Inflammatory macrophage (primary cell): ENCODE data around the gene ARL3.
A peak's percentile ranks its signal among the peaks of the same experiment; 100 is the strongest.
"Not testable (repeated sequence)": the region's sequence is repeated elsewhere in the genome, so short reads cannot be mapped to it uniquely, and the experiment has no call there.

Experiments used
- DNase-seq, 2 donors: peaks; one replicate each; pipeline ENCODE4 v3.0.0-alpha.2; 2020 to 2022

Gene ARL3

DNA sequence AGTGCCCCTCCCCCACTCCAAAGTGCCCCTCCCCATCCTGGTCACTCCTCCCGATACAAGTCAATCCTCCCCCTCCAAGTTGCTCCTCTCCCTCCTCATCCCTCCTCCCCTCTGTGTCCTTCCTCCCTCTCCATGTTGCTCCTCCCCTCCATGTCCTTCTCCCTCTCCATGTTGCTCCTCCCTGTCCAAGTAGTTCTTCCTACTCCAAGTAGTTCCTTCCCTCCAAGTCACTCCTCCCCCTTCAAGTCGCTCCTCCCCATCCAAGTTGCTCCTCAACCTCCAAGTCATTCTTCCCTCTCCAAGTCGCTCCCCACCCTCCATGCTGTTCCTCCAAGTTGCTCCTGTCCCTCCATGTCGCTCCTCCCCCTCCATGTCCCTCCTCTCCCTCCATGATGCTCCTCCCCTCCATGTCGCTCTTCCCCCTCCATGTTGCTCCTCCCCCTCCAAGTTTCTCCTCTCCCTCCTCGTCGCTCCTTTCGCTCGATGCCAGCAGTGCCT is 20.9 kb upstream of the ARL3 start:
- DNase-seq: no peak

DNA sequence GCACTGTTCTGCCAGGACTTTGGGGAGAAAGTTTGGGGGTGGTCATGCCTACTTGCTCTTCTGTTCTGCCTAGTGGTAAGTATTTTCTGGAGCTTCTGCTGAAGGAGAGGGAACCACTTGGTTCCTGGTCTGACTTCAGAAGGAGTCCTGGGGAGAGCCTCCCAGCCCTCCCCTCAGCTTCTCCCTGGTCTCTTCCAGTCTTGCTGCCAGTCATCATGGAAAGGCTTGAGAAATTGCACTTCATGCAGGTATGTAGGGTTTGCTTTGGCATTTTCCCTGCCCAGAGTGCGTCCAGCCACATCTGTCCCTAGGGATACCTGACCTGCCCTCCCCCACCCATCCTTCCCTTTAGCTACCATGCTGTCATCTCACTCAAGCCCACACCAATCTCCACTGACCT is 18.5 kb upstream of the ARL3 start:
- DNase-seq: no peak

DNA sequence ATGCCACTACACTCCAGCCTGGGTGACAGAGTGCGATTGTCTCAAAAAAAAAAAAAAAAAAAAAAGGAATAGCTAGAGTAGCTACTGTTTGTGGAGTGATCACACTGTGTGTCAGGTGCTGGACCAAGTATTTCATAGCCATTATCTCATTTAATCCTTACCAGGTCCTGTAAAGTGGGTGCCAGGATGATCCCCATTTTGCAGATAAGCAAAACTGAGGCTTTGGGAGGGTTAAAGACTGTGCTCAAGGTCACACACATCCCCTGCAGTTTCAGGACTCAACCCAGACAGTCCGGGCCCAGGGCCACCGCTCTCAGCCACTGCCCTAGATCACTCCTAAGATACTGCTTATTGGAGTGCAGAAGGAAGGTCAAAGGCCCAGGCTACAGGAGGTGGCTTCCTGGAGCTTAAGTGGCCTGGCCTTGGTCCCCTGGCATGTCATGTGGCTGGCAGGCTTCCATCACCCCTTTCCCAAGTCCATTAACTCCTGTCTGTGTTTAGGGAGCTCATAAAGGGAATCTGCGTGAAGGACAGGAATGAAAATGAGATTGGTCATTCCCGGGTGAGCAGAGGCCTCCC is 17.1 kb upstream of the ARL3 start:
- no peak for DNase-seq

DNA sequence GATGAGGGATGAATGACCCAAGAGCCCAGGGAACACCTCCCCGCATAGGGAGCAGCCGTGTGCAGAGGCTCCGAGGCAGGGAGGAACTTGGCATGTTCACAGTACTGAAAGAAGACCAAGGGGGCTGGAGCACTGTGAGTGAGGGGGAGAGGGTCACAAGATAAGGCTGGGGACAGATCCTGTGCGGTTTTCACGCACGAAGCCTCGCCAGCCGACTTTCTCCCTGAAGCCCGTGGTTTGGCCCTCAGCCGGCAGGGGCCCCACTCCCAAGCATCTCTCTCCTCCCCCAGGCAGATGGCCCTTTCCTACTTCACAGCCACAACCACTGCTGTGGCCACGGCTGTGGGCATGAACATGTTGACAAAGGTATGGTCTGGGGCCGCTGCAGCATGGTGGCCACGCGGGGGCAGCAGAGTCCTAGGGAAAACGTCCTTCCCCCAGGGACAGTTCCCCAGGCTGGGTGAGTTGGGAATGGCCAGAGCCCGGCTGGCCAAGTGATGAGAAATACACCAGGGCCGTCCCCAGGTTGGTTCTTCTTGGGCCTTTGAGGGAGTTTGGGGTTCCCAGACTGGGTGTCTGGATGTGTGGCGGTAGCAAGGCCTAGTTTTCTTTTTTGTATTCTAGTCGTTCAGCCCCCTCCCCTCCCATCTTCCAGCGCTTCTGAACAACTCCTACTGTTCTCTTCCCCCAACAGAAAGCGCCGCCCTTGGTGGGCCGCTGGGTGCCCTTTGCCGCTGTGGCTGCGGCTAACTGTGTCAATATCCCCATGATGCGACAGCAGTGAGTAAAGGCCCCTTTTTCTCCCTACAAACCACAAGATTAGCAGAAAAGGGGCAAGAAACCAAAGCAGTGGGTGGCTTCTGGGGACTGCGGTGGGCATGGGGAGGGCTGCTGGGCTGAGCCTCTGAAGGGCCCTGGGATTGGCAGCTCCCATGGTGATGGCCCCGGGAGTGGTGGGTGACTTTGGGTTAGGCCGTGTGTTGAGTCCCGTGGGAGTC is 15.1 kb upstream of the ARL3 start:
- DNase-seq: peak; percentile 75 to 84

GRCh38 chr10:102727037-102727818 is 13.0 kb upstream of the ARL3 start:
- peak; percentile 87 for DNase-seq

- DNase-seq: peak; percentile 53 to 54
Observed at GRCh38 chr10:102726274-102726673, 12.1 kb upstream of the ARL3 start.

- no peak for DNase-seq
Observed at GRCh38 chr10:102723989-102724388, 9.8 kb upstream of the ARL3 start.

DNA sequence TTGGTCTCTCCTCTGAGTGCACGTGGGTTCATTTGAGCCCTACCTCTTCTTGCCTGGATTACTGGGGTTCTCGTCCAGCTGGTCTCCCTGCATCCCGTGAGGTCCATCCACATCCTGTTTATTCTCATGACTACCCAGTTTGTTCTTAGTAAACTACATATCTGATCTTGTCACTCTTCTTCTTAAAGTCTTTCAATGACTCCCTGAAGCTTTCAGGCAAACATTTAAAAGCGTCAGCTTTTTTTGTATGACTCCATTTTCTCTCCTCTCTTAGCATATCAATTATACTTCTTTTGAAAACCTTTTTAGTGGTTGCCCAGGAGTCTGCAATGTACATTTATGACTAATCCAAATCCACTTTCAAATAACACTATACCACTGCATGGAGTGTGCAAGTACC is 7.8 kb upstream of the ARL3 start:
- no peak for DNase-seq

GRCh38 chr10:102720775-102721301 is 6.6 kb upstream of the ARL3 start:
- DNase-seq: no peak

DNA sequence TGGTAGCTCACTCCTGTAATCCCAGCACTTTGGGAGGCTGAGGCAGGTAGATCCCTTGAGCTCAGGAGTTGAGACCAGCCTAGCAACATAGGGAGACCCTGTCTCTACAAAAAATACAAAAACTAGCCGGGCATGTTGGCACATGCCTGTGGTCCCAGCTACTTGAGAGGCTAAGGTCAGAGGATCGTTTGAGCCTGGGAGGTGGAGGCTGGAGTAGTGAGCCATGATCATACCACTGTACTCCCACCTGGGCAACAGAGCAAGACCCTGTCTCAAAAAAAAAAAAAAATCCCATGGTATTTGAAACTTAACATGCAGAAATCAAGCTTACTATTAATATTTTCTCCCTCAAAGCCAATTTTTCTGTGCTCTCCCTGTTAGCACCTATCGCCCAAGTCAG is 6.1 kb upstream of the ARL3 start:
- no peak for DNase-seq

GRCh38 chr10:102718220-102718619 is 4.0 kb upstream of the ARL3 start:
- DNase-seq: no peak

DNA sequence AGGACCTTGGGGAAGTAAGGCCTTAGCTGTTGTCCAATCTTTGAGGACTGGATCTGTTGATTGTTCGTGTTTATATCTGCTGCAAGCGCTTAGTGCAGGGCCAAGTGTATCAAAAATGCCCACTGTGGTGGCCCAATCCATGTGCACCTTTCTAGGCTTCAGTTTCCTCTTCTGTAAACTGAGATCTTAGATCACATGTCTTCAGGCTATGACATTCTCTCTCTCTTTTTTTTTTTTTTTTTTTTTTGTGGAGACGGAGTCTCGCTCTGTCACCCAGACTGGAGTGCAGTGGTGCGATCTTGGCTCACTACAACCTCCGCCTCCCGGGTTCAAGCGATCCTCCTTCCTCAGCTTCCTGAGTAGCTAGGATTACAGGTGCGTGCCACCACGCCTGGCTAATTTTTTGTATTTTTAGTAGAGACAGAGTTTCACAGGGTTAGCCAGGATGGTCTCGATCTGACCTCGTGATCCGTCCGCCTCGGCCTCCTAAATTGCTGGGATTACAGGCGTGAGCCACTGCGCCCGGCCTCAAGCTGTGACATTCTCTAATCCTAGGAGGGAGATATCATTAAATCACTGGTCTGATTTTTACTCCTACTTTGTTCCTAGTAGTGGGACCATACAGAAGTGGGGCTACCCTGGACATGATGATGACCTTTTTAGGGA is 2.8 kb upstream of the ARL3 start:
- DNase-seq: not testable (repeated sequence)

DNA sequence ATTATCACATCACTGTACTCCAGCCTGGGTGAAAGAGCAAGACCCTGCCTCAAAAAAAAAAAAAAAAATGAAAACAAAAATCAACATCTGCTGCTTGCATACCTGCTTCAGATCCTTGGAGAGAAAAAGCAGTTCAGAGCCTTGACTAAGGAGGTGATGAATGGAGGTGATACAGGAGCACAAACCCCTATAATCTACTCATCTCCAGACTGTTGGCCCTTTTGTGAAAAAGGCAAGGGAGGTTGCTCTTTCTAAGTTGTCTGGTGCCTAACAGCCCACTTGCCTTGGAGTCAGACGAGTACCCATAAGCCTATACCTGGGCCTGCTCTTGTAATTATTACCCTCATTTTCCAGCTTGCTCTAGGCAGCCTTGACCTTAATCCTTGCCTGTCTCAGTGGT is 1.7 kb upstream of the ARL3 start:
- DNase-seq: no peak

DNA sequence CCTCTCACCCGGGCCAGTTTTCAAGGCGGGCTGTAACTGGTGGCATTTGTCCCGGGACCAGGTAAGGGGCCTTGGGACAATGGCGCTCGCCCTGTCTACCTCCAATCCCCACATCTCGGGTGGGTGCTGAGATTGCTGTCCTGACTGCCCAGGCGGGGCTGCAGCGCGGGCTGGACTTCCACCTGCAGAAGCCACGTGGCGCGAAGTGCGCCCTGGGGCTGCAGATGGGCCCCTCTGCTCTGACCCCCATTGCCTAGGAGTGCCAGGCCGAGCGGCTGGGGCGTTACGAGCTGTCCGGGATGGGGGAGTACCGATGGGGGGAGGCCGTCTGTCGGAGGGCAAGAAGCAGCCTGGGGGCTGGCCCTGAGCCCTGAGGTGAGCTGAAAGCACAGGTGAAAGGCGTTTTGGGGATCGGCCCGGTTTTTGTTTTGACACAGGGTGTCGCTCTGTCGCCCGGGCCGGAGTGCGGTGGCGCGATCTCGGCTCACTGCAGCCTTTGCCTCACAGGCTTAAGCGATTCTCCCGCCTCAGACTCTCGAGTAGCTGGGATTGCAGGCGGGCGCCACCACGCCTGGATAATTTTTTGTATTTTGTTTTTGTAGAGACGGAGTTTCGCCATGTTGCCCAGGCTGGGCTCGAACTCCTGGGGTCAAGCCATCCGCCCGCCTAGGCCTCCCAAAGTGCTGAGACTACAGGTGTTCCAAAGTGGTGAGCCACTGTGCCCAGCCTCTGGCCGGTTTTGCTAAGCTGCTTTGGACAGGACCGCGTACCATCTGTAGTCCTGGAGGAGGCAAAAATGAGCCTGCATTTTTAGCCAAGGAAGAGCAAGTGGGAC is 641 bp upstream of the ARL3 start, which contains the start of gene SFXN2:
SFXN2 (plus strand) TSS at position 16 of the 835 bp plus-strand sequence. CDS start 12,001 bp downstream, outside the sequence.
- DNase-seq: no peak

- DNase-seq: peak; percentile 80 to 85
Observed at GRCh38 chr10:102713539-102713813, 721 bp downstream of the ARL3 start.

DNA sequence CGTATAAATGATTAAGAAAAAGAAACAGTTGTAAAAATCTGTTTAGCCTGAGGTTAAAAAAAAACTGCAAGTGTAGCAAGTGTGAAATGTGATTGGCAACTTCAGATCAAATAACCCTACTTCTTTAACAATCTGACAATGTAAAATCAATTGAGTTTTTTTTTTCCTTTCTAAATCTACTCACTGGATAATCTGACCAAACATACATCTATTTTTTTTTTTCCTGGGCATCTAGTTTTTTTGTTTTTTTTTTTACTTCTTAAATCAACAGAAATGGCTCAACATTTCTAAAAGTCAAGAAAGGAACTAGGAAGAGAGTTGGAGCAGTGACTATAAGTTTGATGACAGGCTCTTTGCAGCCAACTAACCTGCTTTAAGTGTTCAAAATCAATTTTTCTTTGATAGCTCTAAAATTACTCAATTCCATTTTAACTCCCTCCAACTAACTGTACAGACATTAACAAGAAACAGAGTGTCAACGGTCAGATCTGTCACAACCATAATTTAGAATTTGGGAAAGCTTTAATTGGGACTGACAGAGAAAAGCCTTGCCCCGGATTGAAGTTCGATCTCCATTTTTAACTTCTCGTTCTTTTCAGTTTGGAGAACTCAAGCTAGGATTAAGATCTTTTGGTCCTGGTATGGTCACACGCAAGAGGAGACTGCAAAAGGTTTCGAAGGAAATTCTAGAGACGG is 1.2 kb downstream of the ARL3 start:
- peak in 1 of 2 donors; percentile 12 for DNase-seq

DNA sequence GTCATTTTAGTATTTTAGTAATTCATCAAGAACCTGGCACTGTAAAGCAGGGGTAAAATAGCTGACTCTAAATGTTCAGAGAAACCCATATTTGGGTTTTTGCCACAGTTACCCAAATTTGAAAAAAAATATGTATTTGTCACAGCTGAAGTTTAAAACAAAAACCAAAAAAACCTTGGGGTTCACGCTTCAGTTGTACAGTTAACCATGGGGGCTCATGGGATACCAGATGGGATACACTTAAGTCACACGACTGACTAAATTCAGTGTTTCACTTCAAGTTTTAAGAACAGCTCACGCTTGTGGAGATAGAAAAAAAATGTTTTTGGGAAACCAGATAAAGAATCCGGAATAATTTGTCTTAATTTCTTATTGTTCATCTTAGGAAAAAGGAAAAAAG is 2.1 kb downstream of the ARL3 start:
- no peak for DNase-seq

GRCh38 chr10:102710609-102711008 is 3.6 kb downstream of the ARL3 start:
- no peak for DNase-seq

- DNase-seq: no peak
Observed at GRCh38 chr10:102705531-102705930, 8.7 kb downstream of the ARL3 start.

DNA sequence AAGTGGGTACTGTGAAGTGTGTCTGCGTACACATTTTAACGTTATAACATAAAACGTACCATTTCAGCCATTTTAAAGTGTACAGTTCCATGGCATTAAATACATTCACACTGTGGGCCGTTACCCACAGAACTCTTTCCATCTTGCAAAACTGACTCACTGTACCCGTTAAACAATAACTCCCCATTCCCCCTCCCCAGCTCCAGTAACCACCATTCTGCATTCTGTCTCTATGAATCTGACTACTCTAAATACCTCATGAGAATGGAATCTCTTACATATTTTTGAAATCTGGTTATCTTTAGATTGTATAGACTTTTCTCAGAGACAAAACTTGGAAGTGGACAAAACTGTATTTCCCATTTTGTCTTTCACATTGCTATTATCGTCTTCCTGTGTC is 9.3 kb downstream of the ARL3 start:
- no peak for DNase-seq

GRCh38 chr10:102702742-102703141 is 11.5 kb downstream of the ARL3 start:
- DNase-seq: no peak
